ENCODE measurements around the gene KRIT1.
"Not testable (repeated sequence)": the region's sequence is repeated elsewhere in the genome, so short reads cannot be mapped to it uniquely, and the experiment has no call there.

Gene KRIT1

GRCh38 chr7:92245487-92246359, at the start of gene KRIT1, which contains the start of gene ANKIB1:
KRIT1 (minus strand) TSS chr7:92245914; CDS start chr7:92242135, 3,779 bp downstream.
ANKIB1 (plus strand) TSS chr7:92245974; CDS start chr7:92294979, 49,005 bp downstream.
- DNase-seq, result peak; percentile 44 to 97 (median 88)

- no peak for DNase-seq
Observed at GRCh38 chr7:92295391-92295790, 49.7 kb upstream of the KRIT1 start.

GRCh38 chr7:92293896-92294590, 48.3 kb upstream of the KRIT1 start:
- DNase-seq, result no peak

GRCh38 chr7:92292981-92293380, 47.3 kb upstream of the KRIT1 start:
- DNase-seq, result peak in 1 of 14 donors; percentile 11

- no peak for DNase-seq
Observed at GRCh38 chr7:92289321-92289720, 43.6 kb upstream of the KRIT1 start.

GRCh38 chr7:92282930-92283329, 37.2 kb upstream of the KRIT1 start:
- DNase-seq, result no peak

GRCh38 chr7:92282221-92282814, 36.6 kb upstream of the KRIT1 start:
- DNase-seq, result no peak

- DNase-seq, result no peak
Observed at GRCh38 chr7:92281031-92281430, 35.3 kb upstream of the KRIT1 start.

- DNase-seq, result no peak
Observed at GRCh38 chr7:92279396-92280031, 33.8 kb upstream of the KRIT1 start.

- no peak for DNase-seq
Observed at GRCh38 chr7:92276460-92276864, 30.7 kb upstream of the KRIT1 start.

GRCh38 chr7:92275327-92275726, 29.6 kb upstream of the KRIT1 start:
- DNase-seq, result no peak

GRCh38 chr7:92268921-92269320, 23.2 kb upstream of the KRIT1 start:
- DNase-seq, result no peak

GRCh38 chr7:92266415-92267241, 20.9 kb upstream of the KRIT1 start:
- no peak for DNase-seq

- peak in 1 of 14 donors; percentile 1 for DNase-seq
Observed at GRCh38 chr7:92260248-92260781, 14.6 kb upstream of the KRIT1 start.

GRCh38 chr7:92259610-92260247, 14.0 kb upstream of the KRIT1 start:
- DNase-seq, result no peak

GRCh38 chr7:92259062-92259461, 13.3 kb upstream of the KRIT1 start:
- DNase-seq, result no peak

GRCh38 chr7:92255308-92255707, 9.6 kb upstream of the KRIT1 start:
- DNase-seq, result no peak

GRCh38 chr7:92254800-92255199, 9.1 kb upstream of the KRIT1 start:
- not testable (repeated sequence) for DNase-seq

- peak in 10 of 14 donors; percentile 2 to 41 (median 18) for DNase-seq
Observed at GRCh38 chr7:92253251-92253650, 7.5 kb upstream of the KRIT1 start.

- DNase-seq, result no peak
Observed at GRCh38 chr7:92251181-92251580, 5.5 kb upstream of the KRIT1 start.

GRCh38 chr7:92250603-92251002, 4.9 kb upstream of the KRIT1 start:
- no peak for DNase-seq

All from C1 segment of cervical spinal cord (tissue), 14 donors.